Gastroesophageal sphincter (tissue), 4 donors: Measurements from ENCODE around the gene NMUR1. TPM values are rescaled to one million over a fixed set of nuclear protein-coding genes. Genes with fewer than 3 reads are reported as not detected.
A peak's percentile ranks its signal among the peaks of the same experiment; 100 is the strongest.

Experiments used
- ATAC-seq: fragments of 150-250 bp; one replicate; pipeline ENCODE4 v1.9.1; 2016; ENCODE audit warnings: mild to moderate bottlenecking, moderate library complexity
- H3K27ac ChIP-seq, 4 donors: fragments of 200-600 bp; sonication (generic) in 3 of 4; 1 replicate in 3 of 4; 2 replicates in 1 of 4; pipeline ENCODE4 v1.5.1; 2016 to 2019
- H3K27me3 ChIP-seq: fragments of 200-600 bp; sonication (generic); one replicate; pipeline ENCODE4 v1.5.1; 2019
- H3K36me3 ChIP-seq, 2 donors: fragments of 200-600 bp; sonication (generic); one replicate each; pipeline ENCODE4 v1.5.1; 2019; ENCODE audit warnings: control low read depth in 1 of 2
- H3K4me1 ChIP-seq, 3 donors: fragments of 200-600 bp; sonication (generic); 1 replicate in 2 of 3; 2 replicates in 1 of 3; pipeline ENCODE4 v1.5.1; 2016 to 2019; ENCODE audit warnings: control low read depth in 2 of 3
- H3K4me3 ChIP-seq, 2 donors: fragments of 200-600 bp; sonication (generic); one replicate each; pipeline ENCODE4 v1.5.1; 2019; ENCODE audit warnings: mild to moderate bottlenecking in 1 of 2, moderate library complexity in 1 of 2
- H3K9me3 ChIP-seq, 3 donors: fragments of 200-600 bp; sonication (generic); one replicate each; pipeline ENCODE4 v1.5.1; 2017 to 2019; ENCODE audit warnings: control low read depth in 2 of 3
- EP300 ChIP-seq: sonication (generic); formaldehyde crosslinking; IDR thresholded peaks from one replicate; pipeline ENCODE4 v1.6.1; 2017; ENCODE audit warnings: antibody characterized with exemption, mild to moderate bottlenecking
- POLR2A ChIP-seq, 2 donors: fragments of 450-650 bp; IDR thresholded peaks; one replicate each; pipeline ENCODE4 v1.6.1; 2017; ENCODE audit warnings: antibody characterized with exemption in 2 of 2, mild to moderate bottlenecking in 2 of 2, moderate library complexity in 1 of 2
- POLR2AphosphoS5 ChIP-seq: sonication (generic); formaldehyde crosslinking; IDR thresholded peaks from one replicate; pipeline ENCODE4 v1.6.1; 2017; ENCODE audit warnings: antibody characterized with exemption
- WGBS, 2 donors: methylation state at CpG; one replicate each; pipeline ENCODE4 v1.1.5; 2018; ENCODE audit warnings: low coverage in 1 of 2; 5-methylcytosine and 5-hydroxymethylcytosine counted together
- total RNA-seq, 4 donors: library from RNA; depleted of rRNA; stranded (reverse); fragments of >200 nt; gene quantifications; one replicate each; pipeline ENCODE4 v1.1.0, GENCODE V29; 2016
- TF ChIP-seq, protein P1 (sequence below), 4 experiments: fragments of 200-600 bp in 2 of 4; fragments of 450-650 bp in 2 of 4; sonication (generic) in 1 of 4; IDR thresholded peaks; one replicate each; pipeline ENCODE4 v1.5.1; 2017 to 2019; ENCODE audit warnings: antibody characterized with exemption in 4 of 4, mild to moderate bottlenecking in 2 of 4, moderate library complexity in 2 of 4

NMUR1 gene
- total RNA-seq, 4 donors from 2014 or later = 2.2 to 7.0 (median 4.7) TPM

DNA sequence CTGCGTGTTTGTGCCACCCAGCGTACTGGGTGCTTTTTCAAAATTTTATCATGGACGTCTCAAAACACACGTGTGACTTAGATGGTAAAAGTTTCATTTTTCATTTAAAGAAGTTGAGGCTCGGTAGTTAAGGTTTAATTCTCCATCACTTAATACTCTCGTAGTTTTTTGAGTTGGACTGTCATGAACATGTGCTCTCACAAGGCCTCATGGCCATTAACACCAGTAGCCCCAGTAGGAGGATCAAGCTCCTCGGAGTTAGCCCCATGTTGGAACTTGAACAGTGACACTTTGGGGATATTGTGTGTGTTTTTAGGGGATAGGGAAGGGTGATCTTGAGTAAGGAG, 15.3 kb downstream of the NMUR1 start:
- peak overlapping the region; percentile 48 to 90 (median 90) for H3K27ac ChIP-seq
- no peaks in the 10 kb centered on the region for H3K9me3 ChIP-seq
- no peaks in the 10 kb centered on the region for H3K36me3 ChIP-seq
- peak overlapping the region; percentile 78 to 82 for H3K4me3 ChIP-seq
- 16 to 17% methylated on average over 5 to 7 of the region's 7 CpGs for WGBS, 2 donors
- no peak for TF ChIP-seq POLR2A (IDR thresholded peaks at IDR 0.05)
- no peak for TF ChIP-seq POLR2AphosphoS5
- TF ChIP-seq EP300 = no peak
- TF ChIP-seq, protein P1, sequence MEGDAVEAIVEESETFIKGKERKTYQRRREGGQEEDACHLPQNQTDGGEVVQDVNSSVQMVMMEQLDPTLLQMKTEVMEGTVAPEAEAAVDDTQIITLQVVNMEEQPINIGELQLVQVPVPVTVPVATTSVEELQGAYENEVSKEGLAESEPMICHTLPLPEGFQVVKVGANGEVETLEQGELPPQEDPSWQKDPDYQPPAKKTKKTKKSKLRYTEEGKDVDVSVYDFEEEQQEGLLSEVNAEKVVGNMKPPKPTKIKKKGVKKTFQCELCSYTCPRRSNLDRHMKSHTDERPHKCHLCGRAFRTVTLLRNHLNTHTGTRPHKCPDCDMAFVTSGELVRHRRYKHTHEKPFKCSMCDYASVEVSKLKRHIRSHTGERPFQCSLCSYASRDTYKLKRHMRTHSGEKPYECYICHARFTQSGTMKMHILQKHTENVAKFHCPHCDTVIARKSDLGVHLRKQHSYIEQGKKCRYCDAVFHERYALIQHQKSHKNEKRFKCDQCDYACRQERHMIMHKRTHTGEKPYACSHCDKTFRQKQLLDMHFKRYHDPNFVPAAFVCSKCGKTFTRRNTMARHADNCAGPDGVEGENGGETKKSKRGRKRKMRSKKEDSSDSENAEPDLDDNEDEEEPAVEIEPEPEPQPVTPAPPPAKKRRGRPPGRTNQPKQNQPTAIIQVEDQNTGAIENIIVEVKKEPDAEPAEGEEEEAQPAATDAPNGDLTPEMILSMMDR (IDR thresholded peaks at IDR 0.05) = no peak
- no peaks in the 10 kb centered on the region for H3K27me3 ChIP-seq
- peaks cover 0 to 21% (median 0%) of the 10 kb centered on the region in 3 donors for H3K4me1 ChIP-seq
- ATAC-seq = peak; percentile 1

DNA sequence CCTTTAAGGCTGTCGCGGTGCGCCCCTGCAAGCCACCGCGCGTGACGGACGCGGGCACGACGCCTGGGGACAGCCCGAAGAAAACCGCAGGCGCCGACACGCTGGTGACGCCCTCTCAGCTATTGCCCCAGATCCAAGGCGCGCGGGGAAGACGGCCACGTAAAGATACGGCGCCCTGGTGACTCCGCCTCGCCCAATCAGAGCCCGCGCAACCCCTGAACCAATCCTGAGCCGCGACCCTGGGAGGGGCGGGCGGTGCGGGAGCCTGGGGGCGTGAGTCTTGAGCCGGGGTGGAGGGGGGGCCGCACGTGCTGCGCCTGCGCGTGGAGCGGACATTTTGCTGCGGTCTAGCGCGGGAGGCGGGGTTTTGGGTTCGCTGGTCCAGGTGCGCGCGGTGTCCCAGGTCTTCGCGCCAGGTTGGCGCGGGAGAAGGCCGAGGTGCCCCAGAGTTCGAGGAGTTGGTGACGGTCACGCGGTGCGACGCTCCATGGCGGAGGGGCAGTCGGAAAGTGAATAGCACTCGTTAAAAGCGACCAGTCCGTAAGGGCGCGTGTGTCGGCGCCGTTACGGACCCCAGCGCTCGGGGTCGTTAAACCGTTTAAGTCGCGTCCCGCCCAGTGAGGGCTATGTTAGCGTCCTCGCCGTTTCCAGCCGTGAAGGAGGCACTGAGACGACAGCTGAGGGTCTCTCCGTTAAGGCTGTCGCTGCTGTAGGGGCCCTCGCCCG, 15.9 kb downstream of the NMUR1 start:
- Histone ChIP-seq H3K27me3 (no peaks in the 10 kb centered on the region), H3K9me3 (no peaks in the 10 kb centered on the region), H3K27ac (peak overlapping the region; percentile 89 to 97 (median 90)), H3K4me3 (peak overlapping the region; percentile 78 to 82), H3K36me3 (no peaks in the 10 kb centered on the region), H3K4me1 (peaks cover 0 to 21% (median 0%) of the 10 kb centered on the region in 3 donors)
- 0 to 4% methylated on average over 5 to 10 of the region's 87 CpGs for WGBS, 2 donors
- TF ChIP-seq, protein P1 (IDR thresholded peaks at IDR 0.05) = no peak
- TF ChIP-seq EP300 = no peak
- peak; percentile 83 to 84 for TF ChIP-seq POLR2A (IDR thresholded peaks at IDR 0.05)
- TF ChIP-seq POLR2AphosphoS5 = peak; percentile 87
- peak; percentile 100 for ATAC-seq

DNA sequence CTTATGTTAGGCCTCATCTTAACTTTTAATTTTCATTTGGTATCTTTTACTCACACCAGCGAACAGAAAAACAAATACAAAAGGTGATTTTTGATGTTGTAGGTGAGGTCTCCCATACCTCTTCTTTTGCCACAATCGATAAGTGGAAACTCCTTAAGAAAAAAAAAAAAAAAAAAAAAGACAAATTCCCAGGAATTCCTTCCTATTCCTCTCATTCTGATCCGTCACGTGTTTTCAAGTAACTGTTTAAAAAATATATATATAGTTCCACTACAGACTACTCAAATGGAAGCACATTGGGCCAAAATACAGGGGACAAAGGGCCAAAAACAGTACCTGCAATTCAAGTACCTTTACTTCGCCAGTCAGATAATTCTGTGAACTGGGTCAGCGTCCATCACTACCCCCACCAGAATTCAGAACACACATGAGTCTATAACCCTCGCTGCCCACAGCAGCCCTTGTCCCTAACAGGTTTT, 16.5 kb downstream of the NMUR1 start:
- Histone ChIP-seq H3K4me1 (peaks cover 0 to 21% (median 0%) of the 10 kb centered on the region in 3 donors), H3K27ac (peak overlapping the region; percentile 89 to 97 (median 90)), H3K4me3 (peak overlapping the region; percentile 78 to 82), H3K9me3 (no peaks in the 10 kb centered on the region), H3K27me3 (no peaks in the 10 kb centered on the region), H3K36me3 (no peaks in the 10 kb centered on the region)
- WGBS, 2 donors = 10 to 15% methylated on average over 6 to 7 of the region's 7 CpGs
- TF ChIP-seq POLR2A (IDR thresholded peaks at IDR 0.05) (no peak), POLR2AphosphoS5 (no peak), EP300 (no peak)
- TF ChIP-seq, protein P1 (IDR thresholded peaks at IDR 0.05) = no peak
- no peak for ATAC-seq

DNA sequence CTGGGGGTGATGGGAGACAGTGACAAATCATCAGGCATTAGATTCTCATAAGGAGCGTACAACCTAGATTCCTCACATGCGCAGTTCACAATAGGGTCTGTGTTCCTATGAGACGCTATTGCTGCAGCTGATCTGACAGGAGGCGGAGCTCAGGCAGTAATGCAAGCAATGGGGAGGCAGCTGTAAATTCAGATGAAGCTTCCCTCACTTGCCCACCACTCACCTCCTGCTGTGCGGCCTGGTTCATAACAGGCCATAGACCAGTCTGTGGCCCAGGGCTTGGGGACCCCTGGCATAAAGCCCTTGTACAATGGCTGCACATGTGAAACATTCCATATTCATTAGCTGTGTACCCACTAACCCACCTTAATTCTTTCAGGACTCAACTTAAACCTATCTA, 18.0 kb downstream of the NMUR1 start:
- Histone ChIP-seq H3K36me3 (no peaks in the 10 kb centered on the region), H3K9me3 (no peaks in the 10 kb centered on the region)
- 84% methylated on average over 2 of the region's 5 CpGs; no CpG with 5 or more reads in 1 of the 2 donors for WGBS, 2 donors

More for the DNA sequence above, 18.0 kb downstream of the NMUR1 start:
- H3K27me3 ChIP-seq = no peaks in the 10 kb centered on the region
- no peak overlapping the region for H3K4me3 ChIP-seq
- peaks cover 0 to 21% (median 0%) of the 10 kb centered on the region in 3 donors for H3K4me1 ChIP-seq
- no peak for ATAC-seq
- no peak overlapping the region for H3K27ac ChIP-seq
- TF ChIP-seq, protein P1 (IDR thresholded peaks at IDR 0.05) = no peak
- TF ChIP-seq POLR2AphosphoS5 (no peak), POLR2A (IDR thresholded peaks at IDR 0.05) (no peak), EP300 (no peak)
